Skin epidermis (tissue), 12 donors: ENCODE measurements around the gene PRR11.
"Not testable (repeated sequence)": the region's sequence is repeated elsewhere in the genome, so short reads cannot be mapped to it uniquely, and the experiment has no call there.

Experiments
- H3K27ac ChIP-seq, 21 experiments: fragments of 200-600 bp; sonication (generic) in 11 of 21; one replicate each; pipeline ENCODE4 v1.5.0; 2020; ENCODE audit warnings: mild to moderate bottlenecking in 3 of 21, inconsistent platforms in 2 of 21, moderate library complexity in 2 of 21
- H3K4me3 ChIP-seq, 7 experiments: fragments of 200-600 bp; sonication (generic) in 2 of 7; one replicate each; pipeline ENCODE4 v1.5.0; 2020; ENCODE audit warnings: inconsistent platforms in 2 of 7, mild to moderate bottlenecking in 2 of 7, moderate library complexity in 1 of 7

Gene PRR11

GRCh38 chr17:59190806-59191205 lies 35.3 kb downstream of the PRR11 start:
- no peak overlapping the region for H3K27ac ChIP-seq
- H3K4me3 ChIP-seq: no peak overlapping the region

GRCh38 chr17:59193336-59193862 lies 37.9 kb downstream of the PRR11 start:
- no peak overlapping the region for H3K27ac ChIP-seq
- no peak overlapping the region for H3K4me3 ChIP-seq

- no peak overlapping the region for H3K4me3 ChIP-seq
- H3K27ac ChIP-seq: no peak overlapping the region
These were observed 43.9 kb downstream of the PRR11 start for GRCh38 chr17:59199398-59199797.

DNA sequence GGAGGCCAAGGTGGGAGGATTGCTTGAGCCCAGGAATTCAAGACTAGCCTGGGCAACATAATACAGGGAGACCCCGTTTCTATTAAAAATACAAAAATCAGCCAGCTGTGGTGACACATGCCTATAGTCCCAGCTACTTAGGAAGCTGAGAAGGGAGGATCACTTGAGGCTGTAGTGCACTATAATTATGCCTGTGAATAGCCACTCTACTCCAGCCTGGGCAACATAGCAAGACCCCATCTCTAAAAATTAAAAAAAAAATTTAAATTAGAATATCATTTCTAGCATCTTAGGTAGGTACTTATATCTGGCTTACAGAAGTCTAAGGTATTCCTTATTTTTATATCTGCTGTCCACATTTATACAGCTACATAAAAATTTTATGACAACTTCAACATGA lies 46.8 kb downstream of the PRR11 start:
- H3K4me3 ChIP-seq: no peak overlapping the region
- H3K27ac ChIP-seq: no peak overlapping the region

- Histone ChIP-seq H3K4me3 (peak overlapping the region in 1 of 7 experiments; percentile 50), H3K27ac (no peak overlapping the region)
These were observed 63.8 kb downstream of the PRR11 start for GRCh38 chr17:59219370-59219769.

GRCh38 chr17:59219992-59220327 lies 64.4 kb downstream of the PRR11 start:
- peak overlapping the region; percentile 45 to 92 (median 67) for H3K4me3 ChIP-seq
- peak overlapping the region in 5 of 21 experiments; percentile 21 to 74 (median 40) for H3K27ac ChIP-seq

DNA sequence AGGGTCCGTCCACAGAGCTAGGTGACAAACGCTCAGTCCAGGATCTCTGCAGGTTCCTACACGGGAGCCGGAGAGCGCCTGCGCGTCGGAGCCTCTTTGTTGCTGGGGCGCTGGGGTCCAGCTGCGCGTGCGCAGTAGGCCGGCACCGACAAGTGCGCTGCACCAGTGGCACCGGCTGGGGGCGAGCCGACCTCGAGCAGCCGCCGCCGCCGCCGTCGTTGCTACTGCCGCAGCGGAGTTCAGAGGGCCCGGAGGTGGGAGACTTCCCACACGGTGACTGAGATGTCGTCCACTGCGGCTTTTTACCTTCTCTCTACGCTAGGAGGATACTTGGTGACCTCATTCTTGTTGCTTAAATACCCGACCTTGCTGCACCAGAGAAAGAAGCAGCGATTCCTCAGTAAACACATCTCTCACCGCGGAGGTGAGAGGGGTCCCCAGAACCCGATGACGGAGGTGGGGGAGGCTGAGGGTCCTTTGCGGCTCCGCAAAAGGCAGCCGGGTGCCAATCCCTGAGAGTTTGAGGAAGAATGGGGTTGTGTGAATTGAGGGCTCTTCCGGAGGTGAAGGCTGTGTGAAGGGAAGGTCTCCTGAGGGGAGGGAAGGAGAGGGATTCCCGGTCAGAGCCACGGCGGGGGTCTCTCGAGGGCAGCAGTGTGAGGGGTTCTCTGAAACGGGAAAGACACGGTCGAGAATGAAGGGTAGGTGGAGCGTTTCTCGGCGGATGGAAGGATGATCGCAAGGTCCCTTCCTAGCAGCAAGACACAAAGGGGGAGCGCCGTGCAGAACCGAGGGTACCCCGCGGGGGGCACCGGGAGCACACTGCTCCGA lies 65.0 kb downstream of the PRR11 start, which contains the start of gene GDPD1:
GDPD1 (plus strand) TSS at position 184 of the 831 bp plus-strand sequence; CDS start at position 283, 99 bp downstream.
- H3K27ac ChIP-seq: peak within 1 kb of the TSS in 20 of 21 experiments; percentile 5 to 84 (median 70)
- peak within 1 kb of the TSS; percentile 45 to 92 (median 67) for H3K4me3 ChIP-seq

- Histone ChIP-seq H3K4me3 (peak overlapping the region; percentile 45 to 92 (median 67)), H3K27ac (peak overlapping the region in 14 of 21 experiments; percentile 5 to 84 (median 72))
These were observed 65.8 kb downstream of the PRR11 start for GRCh38 chr17:59221159-59221847.

DNA sequence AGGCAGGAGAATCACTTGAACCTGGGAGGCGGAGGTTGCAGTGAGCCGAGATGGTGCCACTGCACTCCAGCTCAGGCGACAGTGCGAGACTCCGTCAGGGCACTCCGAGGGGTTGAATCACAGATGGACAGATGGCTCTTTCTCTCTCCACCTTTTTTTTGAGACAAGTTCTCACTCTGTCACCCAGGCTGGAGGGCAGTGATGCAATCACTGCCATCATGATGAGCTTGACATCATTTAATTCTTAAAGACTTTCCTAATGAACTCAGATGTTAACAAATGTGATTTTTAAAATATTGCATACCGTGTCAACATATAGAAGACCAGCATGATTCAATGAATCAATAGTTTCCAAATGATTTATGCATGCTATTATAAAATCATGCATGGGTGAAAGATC lies 68.3 kb downstream of the PRR11 start:
- Histone ChIP-seq H3K4me3 (no peak overlapping the region), H3K27ac (no peak overlapping the region)

GRCh38 chr17:59228588-59228987 lies 73.0 kb downstream of the PRR11 start:
- not testable (repeated sequence) for H3K27ac ChIP-seq, H3K4me3 ChIP-seq

DNA sequence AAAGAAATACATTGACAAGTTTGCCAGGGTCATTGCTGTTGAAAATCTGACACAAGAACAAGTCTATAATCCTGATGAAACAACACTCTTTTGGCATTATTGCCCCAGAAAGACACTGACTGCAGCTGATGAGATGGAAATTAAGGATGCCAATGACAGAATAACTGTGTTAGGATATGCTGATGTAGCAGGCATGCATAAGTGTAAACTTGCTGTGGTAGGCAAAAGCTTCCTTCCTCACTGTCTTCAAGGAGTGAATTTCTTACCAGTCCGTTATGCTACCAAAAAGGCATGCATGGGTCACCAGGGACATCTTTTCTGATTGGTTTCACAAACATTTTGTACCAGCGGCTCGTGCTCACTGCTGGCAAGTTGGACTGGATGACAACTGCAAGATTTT lies 75.2 kb downstream of the PRR11 start:
- Histone ChIP-seq H3K4me3 (no peak overlapping the region), H3K27ac (no peak overlapping the region)

DNA sequence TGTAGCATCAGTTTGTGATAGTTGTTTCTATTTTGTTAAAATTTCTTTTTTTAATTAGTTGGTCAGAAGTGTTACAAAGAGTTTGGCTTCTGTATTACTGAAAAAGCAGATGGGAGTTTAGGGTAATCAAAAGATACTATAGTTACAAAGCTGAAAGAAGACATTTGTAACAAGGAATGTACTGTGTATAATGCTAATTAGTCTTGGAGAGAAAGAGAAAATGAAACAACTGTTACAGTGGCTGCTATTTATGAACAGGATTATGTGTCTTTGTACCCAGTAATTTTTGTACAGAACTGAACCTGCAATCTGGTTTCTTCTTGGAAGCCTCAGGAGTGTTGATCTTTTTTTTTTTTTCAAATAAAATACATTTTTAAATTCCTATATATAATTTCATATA lies 79.1 kb downstream of the PRR11 start:
- Histone ChIP-seq H3K4me3 (no peak overlapping the region), H3K27ac (no peak overlapping the region)

- Histone ChIP-seq H3K4me3 (no peak overlapping the region), H3K27ac (no peak overlapping the region)
These were observed 83.4 kb downstream of the PRR11 start for GRCh38 chr17:59238906-59239305.

DNA sequence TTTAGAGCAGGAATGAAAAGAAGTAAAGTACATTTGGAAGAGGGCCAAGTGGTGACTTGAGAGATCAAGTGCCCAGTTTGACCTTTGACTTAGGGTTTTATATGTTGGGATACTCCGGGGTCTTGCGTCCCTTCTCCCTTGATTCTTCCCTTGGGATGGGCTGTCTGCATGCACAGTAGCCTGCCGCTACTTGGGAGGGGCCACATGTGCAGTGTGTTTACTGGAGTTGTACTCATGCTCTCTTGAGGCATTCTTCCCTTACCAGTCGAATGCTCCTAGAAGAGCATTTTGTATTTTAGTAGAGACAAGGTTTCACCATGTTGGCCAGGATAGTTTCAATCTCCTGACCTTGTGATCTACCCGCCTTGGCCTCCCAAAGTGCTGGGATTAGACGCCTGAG lies 88.5 kb downstream of the PRR11 start:
- Histone ChIP-seq H3K4me3 (no peak overlapping the region), H3K27ac (no peak overlapping the region)
